ENCODE measurements around the gene NAPA.

GRCh38 chr19:47485210-47485609 lies 29.7 kb downstream of the NAPA start:
- TF ChIP-seq CTCF (conservative IDR thresholded peaks at IDR 0.05; ENCODE audit: low read length): no peak
- no peak for TF ChIP-seq EZH2phosphoT487 (IDR thresholded peaks at IDR 0.05; ENCODE audit: borderline replicate concordance)

Data from Loucy (cell line).